BLaER1 (cell line): ENCODE measurements around the gene UBASH3B.

Experiments used
- H3K27ac ChIP-seq: shearing (Covaris generic); formaldehyde crosslinking; 2 replicates; pipeline ENCODE4 v1.8.1; 2022
- H3K27me3 ChIP-seq: shearing (Covaris generic); formaldehyde crosslinking; 2 replicates; pipeline ENCODE4 v1.8.1; 2022
- H3K36me3 ChIP-seq: shearing (Covaris generic); formaldehyde crosslinking; 2 replicates; pipeline ENCODE4 v1.8.1; 2022
- H3K4me1 ChIP-seq: shearing (Covaris generic); formaldehyde crosslinking; 2 replicates; pipeline ENCODE4 v1.8.1; 2022
- H3K4me2 ChIP-seq: shearing (Covaris generic); formaldehyde crosslinking; 2 replicates; pipeline ENCODE4 v1.8.1; 2022
- H3K4me3 ChIP-seq: shearing (Covaris generic); formaldehyde crosslinking; 2 replicates; pipeline ENCODE4 v1.8.1; 2022
- H3K9ac ChIP-seq: shearing (Covaris generic); formaldehyde crosslinking; 2 replicates; pipeline ENCODE4 v1.8.1; 2022
- H3K9me3 ChIP-seq: shearing (Covaris generic); formaldehyde crosslinking; 2 replicates; pipeline ENCODE4 v1.8.1; 2022
- H4K20me1 ChIP-seq: shearing (Covaris generic); formaldehyde crosslinking; 2 replicates; pipeline ENCODE4 v1.8.1; 2022
- Cebpa-rat ChIP-seq: shearing (Covaris generic); IDR thresholded peaks from 2 replicates; pipeline ENCODE4 v1.8.1; 2022

The UBASH3B gene

GRCh38 chr11:122784325-122784955 lies 128.9 kb downstream of the UBASH3B start:
- peaks cover 28% of the 10 kb centered on the region for H3K4me1 ChIP-seq
- H3K36me3 ChIP-seq: peaks cover 100% of the 10 kb centered on the region
- H3K4me3 ChIP-seq: no peak overlapping the region
- no peak overlapping the region for H3K9ac ChIP-seq
- no peak for TF ChIP-seq Cebpa-rat
- H3K9me3 ChIP-seq: no peaks in the 10 kb centered on the region
- peak overlapping the region; percentile 4; the same call in 1 of the 2 replicates for H3K27ac ChIP-seq
- peaks cover 89% of the 10 kb centered on the region for H4K20me1 ChIP-seq
- H3K4me2 ChIP-seq: no peak overlapping the region
- H3K27me3 ChIP-seq: no peaks in the 10 kb centered on the region

GRCh38 chr11:122785031-122785541 lies 129.6 kb downstream of the UBASH3B start:
- TF ChIP-seq Cebpa-rat: no peak
- H3K9me3 ChIP-seq: no peaks in the 10 kb centered on the region
- peaks cover 21% of the 10 kb centered on the region for H3K4me1 ChIP-seq
- H4K20me1 ChIP-seq: peaks cover 89% of the 10 kb centered on the region
- H3K4me2 ChIP-seq: no peak overlapping the region
- H3K4me3 ChIP-seq: no peak overlapping the region
- no peaks in the 10 kb centered on the region for H3K27me3 ChIP-seq
- peaks cover 100% of the 10 kb centered on the region for H3K36me3 ChIP-seq
- H3K27ac ChIP-seq: peak overlapping the region; percentile 4; the same call in 1 of the 2 replicates
- H3K9ac ChIP-seq: no peak overlapping the region

- H4K20me1 ChIP-seq: peaks cover 89% of the 10 kb centered on the region
- H3K27ac ChIP-seq: no peak overlapping the region
- H3K4me1 ChIP-seq: 0 out of 2 replicates have a peak, but pooled peaks cover 6% of the 10 kb centered on the region
- no peak overlapping the region for H3K4me2 ChIP-seq
- no peak overlapping the region for H3K4me3 ChIP-seq
- no peak overlapping the region for H3K9ac ChIP-seq
- H3K9me3 ChIP-seq: no peaks in the 10 kb centered on the region
- H3K36me3 ChIP-seq: peaks cover 100% of the 10 kb centered on the region
- no peak for TF ChIP-seq Cebpa-rat
- H3K27me3 ChIP-seq: no peaks in the 10 kb centered on the region
Measured at GRCh38 chr11:122786896-122787295, 131.4 kb downstream of the UBASH3B start.

GRCh38 chr11:122788781-122789535 lies 133.4 kb downstream of the UBASH3B start:
- no peak overlapping the region for H3K4me3 ChIP-seq
- no peaks in the 10 kb centered on the region for H3K27me3 ChIP-seq
- peaks cover 100% of the 10 kb centered on the region for H3K36me3 ChIP-seq
- H4K20me1 ChIP-seq: peaks cover 92% of the 10 kb centered on the region
- H3K9me3 ChIP-seq: no peaks in the 10 kb centered on the region
- H3K9ac ChIP-seq: no peak overlapping the region
- no peak for TF ChIP-seq Cebpa-rat
- no peaks in the 10 kb centered on the region for H3K4me1 ChIP-seq
- H3K4me2 ChIP-seq: no peak overlapping the region
- no peak overlapping the region for H3K27ac ChIP-seq

- H3K4me1 ChIP-seq: no peaks in the 10 kb centered on the region
- H3K27me3 ChIP-seq: no peaks in the 10 kb centered on the region
- H3K9me3 ChIP-seq: no peaks in the 10 kb centered on the region
- H3K4me2 ChIP-seq: no peak overlapping the region
- H3K4me3 ChIP-seq: no peak overlapping the region
- no peak for TF ChIP-seq Cebpa-rat
- H3K27ac ChIP-seq: no peak overlapping the region
- H3K36me3 ChIP-seq: peaks cover 100% of the 10 kb centered on the region
- H4K20me1 ChIP-seq: peaks cover 92% of the 10 kb centered on the region
- no peak overlapping the region for H3K9ac ChIP-seq
Measured at GRCh38 chr11:122789907-122790306, 134.4 kb downstream of the UBASH3B start.

- Histone ChIP-seq H3K9ac (no peak overlapping the region), H3K27me3 (no peaks in the 10 kb centered on the region), H3K4me2 (no peak overlapping the region), H4K20me1 (peaks cover 96% of the 10 kb centered on the region), H3K36me3 (peaks cover 100% of the 10 kb centered on the region), H3K4me1 (no peaks in the 10 kb centered on the region), H3K27ac (no peak overlapping the region), H3K4me3 (no peak overlapping the region), H3K9me3 (no peaks in the 10 kb centered on the region)
- no peak for TF ChIP-seq Cebpa-rat
Measured at GRCh38 chr11:122791411-122791810, 135.9 kb downstream of the UBASH3B start.

- Histone ChIP-seq H4K20me1 (peaks cover 98% of the 10 kb centered on the region), H3K9me3 (no peaks in the 10 kb centered on the region), H3K4me2 (no peak overlapping the region), H3K27me3 (no peaks in the 10 kb centered on the region), H3K4me3 (no peak overlapping the region), H3K36me3 (peaks cover 100% of the 10 kb centered on the region), H3K9ac (no peak overlapping the region), H3K4me1 (no peaks in the 10 kb centered on the region; the same call in 1 of the 2 replicates), H3K27ac (no peak overlapping the region)
- TF ChIP-seq Cebpa-rat: no peak
Measured at GRCh38 chr11:122791836-122792235, 136.3 kb downstream of the UBASH3B start.

- Histone ChIP-seq H3K4me1 (peaks cover 4% of the 10 kb centered on the region; the same call in 1 of the 2 replicates), H4K20me1 (peaks cover 100% of the 10 kb centered on the region), H3K4me3 (no peak overlapping the region), H3K9me3 (no peaks in the 10 kb centered on the region), H3K9ac (no peak overlapping the region), H3K36me3 (peaks cover 100% of the 10 kb centered on the region), H3K4me2 (no peak overlapping the region), H3K27me3 (no peaks in the 10 kb centered on the region), H3K27ac (no peak overlapping the region)
- no peak for TF ChIP-seq Cebpa-rat
Measured at GRCh38 chr11:122793515-122793914, 138.0 kb downstream of the UBASH3B start.

GRCh38 chr11:122795307-122795706 lies 139.8 kb downstream of the UBASH3B start:
- H3K27ac ChIP-seq: no peak overlapping the region
- H3K4me3 ChIP-seq: no peak overlapping the region
- H3K9me3 ChIP-seq: no peaks in the 10 kb centered on the region
- H3K36me3 ChIP-seq: peaks cover 100% of the 10 kb centered on the region
- H4K20me1 ChIP-seq: peaks cover 100% of the 10 kb centered on the region
- no peak overlapping the region for H3K4me2 ChIP-seq
- H3K9ac ChIP-seq: no peak overlapping the region
- no peak for TF ChIP-seq Cebpa-rat
- H3K27me3 ChIP-seq: no peaks in the 10 kb centered on the region
- H3K4me1 ChIP-seq: peaks cover 13% of the 10 kb centered on the region

- Histone ChIP-seq H4K20me1 (peaks cover 100% of the 10 kb centered on the region), H3K4me2 (no peak overlapping the region), H3K36me3 (peaks cover 100% of the 10 kb centered on the region), H3K4me1 (peaks cover 22% of the 10 kb centered on the region), H3K9me3 (no peaks in the 10 kb centered on the region), H3K9ac (no peak overlapping the region), H3K27ac (no peak overlapping the region), H3K27me3 (no peaks in the 10 kb centered on the region), H3K4me3 (no peak overlapping the region)
- no peak for TF ChIP-seq Cebpa-rat
Measured at GRCh38 chr11:122796128-122796717, 140.7 kb downstream of the UBASH3B start.
